HG02943 (cell line): ENCODE measurements around the gene PHACTR2.

Experiments
- ATAC-seq: cut with Tn5 transposase; IDR thresholded peaks from one replicate; pipeline ENCODE4 v1.9.1; 2021; ENCODE audit warnings: mild to moderate bottlenecking, low read depth, moderate library complexity; ENCODE audit not compliant: unreplicated experiment

The PHACTR2 gene

DNA sequence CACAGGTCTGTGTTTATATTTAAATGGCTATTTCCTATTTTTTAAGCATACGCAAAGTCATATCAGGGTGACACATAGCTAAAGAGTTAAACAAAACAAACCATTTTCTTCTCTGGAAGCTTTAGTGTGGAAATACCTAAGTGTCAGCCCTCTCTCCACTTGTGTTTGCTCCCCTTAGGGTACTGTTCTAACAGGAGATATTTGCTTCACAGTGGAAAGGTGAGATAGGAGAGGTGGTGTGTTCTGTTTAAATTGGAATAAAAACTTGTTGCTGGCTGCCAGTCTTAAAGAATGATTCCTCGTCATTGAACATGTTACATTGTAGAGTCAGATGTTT lies 18.9 kb downstream of the PHACTR2 start:
- no peak for ATAC-seq

DNA sequence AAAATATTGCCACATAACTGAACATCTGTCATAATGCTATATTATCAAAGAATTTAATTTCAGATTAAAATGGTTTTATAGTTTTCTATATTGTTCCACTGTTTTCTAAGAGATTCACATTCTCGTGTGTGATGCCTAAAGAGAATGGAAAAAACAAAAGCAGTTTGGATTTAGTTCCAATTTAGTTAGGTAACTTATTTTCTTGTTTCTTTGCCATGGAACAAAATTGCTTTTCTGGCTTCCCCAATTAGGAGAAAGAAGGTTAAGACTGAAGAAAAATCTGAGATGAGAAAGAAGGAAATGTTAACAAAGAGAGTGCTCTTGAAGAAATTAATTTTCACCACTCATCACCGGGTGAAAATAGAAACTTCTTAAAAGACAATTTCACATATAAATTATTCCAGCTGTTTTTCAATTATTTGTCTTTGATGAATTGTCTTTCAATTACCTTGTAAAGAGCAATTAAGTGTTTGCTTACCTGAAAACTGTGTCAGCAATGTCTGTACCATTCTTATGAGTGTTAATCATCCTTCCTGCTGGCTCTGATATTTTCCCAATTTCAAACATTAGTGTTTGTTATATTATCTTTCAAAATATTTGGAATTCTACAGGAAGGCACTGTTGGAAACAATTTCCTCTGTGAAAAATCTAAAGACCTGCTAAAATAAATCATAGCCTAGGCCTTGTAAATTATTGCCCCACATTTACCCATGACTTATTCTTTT lies 19.5 kb downstream of the PHACTR2 start:
- no peak for ATAC-seq

DNA sequence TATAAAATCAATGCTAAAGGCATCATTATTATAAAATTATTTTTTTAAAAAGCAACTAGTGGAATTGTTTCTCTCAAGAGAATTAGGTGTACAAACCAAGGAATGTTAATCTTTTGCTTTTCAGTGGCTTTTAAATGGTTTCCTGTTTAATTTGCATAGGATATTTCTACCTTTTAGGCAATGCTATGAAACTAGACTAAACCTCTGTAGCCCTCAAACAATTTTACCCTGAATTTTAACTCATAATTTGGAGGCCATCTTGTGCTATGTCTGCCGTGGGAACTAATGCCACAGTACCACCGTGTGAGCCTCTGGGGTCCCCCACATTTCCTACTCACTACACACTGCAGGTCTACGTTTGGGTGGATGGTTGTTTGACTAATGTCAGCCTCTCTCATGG lies 20.6 kb downstream of the PHACTR2 start:
- ATAC-seq = no peak

DNA sequence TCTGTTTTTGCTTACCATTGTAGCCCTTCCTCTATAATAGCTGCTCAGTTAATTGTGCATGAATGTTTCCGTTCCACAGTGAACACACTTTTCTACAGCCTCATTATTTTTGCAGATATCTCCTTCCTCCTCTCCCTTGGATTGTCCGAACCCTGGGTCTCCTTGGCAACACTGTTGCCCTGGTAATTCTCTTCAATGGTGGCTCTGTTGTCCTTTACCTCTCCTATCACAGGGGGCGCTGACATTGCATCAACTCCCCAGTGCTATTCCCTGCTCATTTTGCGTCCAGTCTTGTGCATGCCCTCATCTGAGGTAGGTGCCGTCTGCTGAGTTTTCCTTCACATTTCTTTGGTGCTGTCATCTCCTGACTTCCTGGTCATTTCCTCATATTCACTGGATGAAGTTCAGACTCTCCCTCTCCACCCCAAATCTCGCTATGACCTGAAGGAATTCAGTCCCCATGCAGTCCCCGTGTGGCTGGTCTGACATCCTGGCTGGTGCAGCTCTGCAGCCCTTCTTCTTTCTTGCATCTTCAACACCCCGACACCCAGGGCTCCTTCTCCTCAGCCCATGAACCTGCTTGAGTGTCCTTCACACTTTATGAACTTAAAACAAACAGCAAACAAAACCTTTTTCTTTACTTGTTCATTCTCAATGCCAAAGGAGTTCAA lies 21.1 kb downstream of the PHACTR2 start:
- ATAC-seq = no peak

DNA sequence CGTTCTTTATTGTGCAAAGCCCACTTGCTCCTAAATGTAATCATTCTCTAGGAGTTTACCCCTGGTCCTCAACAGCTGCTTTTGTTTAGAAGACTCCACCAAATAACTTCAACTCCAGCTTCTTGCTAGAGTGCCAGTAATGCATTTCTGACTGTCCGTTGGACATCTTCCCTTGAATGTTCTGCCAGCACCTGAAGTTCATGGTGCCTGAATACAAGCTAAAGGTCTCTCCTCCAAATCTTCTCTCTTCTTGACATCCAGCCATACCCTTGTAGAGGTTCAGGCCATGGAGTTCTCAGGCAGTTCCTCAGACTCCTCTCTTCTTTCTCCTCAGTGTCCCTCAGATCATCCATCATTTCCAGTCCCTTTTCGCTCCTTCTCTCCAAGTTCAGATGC lies 21.7 kb downstream of the PHACTR2 start:
- no peak for ATAC-seq

DNA sequence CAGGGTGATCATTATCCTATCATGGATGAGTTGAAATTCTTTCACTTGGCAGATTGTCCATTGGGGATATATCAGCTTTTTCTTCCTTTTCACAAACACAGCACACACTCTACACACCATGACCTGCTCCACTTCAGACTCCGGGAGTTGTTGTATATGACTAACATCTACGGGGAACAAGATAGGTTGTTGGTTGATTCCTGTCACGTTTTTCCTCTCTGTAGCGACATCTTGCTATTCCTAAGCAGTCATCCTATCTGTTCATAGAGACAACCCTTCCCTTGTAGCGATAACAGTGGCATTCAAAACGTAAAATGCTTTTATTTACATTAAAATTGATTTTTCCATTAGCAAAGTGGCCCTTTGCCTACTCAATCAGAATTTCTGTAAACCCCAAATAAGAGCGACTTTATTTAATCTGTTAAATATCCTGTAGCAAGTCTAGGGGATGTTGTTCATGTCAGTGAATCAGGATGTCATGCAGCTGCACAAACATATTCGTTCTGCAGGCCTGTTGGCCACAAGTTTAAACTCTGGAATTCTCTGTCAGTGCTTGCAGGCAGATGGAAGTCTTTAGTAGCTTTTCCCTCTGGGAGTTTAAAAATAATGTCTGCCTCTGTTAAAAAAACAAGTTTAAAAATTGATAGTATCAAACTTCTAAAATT lies 23.1 kb downstream of the PHACTR2 start:
- ATAC-seq = no peak

DNA sequence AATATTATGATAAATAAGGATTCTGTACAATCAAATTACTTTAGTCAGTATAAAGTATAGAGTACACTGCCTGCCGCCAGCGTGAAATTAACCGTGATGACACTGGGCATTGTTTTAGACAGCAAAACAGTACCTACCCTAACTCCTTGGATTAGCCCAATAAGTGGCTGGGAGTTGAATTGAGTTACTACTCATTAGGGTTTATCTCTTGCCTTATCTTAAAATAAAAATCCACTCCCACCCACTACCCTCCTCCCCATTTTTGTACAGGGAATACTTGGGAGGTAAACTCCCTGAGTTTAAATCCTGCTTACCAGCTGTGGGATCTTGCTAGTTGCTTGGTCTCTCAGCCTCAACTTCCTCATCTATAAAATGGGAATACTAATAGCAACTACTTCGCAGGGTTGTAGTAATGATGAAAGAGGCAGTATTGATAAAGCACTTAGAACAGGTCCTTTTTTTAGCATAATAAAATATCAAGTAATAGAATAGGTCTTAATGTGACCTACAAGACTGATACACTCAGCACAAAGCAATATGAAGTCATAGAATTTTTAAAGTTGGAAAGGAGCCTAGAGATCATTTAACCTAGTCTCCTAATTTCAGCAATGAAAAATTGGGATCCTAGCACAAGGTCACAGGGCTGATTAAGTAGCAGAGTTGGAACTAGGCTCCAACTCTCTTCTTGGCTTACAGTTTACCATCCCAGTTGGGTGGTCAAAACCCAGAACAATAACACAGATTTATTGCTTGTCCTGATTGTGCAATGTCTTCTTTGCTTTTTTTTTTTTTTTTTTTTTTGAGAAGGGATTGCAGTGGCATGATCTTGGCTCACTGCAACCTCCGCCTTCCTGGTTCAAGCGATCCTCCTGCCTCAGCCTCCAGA lies 23.8 kb downstream of the PHACTR2 start:
- ATAC-seq = no peak

DNA sequence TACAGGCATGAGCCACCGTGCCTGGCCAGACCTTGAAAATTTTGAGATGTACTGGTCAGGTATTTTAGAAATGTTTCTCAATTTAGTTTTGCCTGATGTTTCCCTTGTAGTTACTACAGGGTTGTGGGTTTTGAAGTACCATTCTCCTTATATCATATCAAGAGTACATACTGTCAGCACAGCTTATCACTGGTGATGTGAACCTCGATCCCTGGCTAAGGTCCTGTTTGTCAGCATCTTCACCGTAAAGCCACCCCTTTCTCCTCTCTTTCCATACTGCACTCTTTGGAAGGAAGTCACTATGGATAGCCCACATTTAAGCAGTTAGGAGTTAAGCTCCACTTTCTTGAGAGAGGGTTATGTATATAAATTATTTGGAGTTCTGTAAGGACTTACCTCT lies 27.8 kb downstream of the PHACTR2 start:
- no peak for ATAC-seq

DNA sequence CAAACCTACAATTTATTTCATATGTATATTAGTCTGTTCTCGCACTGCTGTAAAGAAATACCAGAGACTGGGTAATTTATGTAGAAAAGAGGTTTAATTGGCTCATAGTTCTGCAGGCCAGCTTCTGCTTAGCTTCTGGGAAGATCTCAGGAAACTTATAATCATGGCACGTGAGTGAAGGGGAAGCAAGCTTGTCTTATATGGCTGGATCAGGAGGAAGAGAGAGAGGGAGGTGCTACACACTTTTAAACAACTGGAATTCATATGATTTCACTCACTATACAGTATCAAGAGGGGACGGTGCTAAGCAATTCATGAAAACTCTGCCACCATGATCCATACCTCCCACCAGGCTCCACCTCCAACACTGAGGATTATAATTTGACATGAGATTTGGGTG lies 29.9 kb downstream of the PHACTR2 start:
- ATAC-seq = no peak

DNA sequence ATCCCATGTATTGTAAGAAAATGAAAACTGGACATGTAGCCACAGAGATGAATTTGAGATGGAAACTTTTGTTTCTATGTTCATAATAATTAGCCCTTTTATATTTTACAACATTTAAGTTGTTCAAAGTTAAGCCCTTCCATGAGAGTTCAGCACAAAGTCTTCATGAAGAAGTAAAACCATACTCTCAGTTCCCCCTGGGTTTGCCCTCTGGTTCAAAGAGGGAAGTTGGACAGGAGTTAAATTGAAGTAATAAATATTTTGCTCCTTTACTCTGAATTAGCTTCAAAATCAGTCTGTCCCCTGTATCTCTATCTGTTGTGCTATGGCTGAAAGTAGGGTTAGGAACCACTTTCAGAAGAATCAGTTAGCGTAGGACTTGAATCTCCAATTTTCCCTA lies 31.1 kb downstream of the PHACTR2 start:
- ATAC-seq = no peak

DNA sequence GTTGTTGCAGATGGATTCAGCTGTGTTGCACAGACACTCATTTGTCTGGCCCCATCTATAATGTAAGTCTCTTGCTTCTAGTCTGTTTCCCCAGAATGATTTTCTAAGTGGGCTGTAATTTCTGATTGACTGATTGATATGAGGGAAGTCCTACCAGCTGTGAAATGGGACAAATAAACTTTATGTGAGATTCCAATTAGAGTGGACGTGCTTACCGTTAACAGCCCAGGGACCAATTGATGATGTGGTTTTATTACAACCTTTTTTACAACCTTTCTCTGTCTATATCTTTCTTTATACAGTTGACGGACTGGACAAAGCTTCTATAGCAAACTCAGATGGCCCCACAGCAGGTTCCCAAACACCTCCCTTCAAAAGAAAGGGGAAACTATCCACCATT lies 33.9 kb downstream of the PHACTR2 start:
- no peak for ATAC-seq

DNA sequence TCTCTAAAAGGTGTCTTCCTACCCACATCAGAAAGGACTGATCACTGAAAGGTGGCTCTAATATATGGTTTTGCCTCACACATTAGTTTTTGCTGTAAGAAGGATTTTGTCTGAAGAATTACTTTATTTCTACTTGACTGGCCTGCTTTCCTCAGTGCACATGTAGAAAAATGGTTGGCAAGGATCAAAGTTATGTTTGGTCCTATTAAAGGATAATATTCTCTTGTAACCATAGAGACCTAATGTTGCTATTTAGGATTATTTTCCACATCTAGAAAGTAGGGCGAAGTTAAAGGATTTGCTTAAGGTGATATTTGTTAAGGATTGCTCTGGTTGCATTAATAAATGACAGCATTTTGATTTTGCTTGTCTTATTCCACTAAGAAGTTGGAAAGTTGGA lies 40.7 kb downstream of the PHACTR2 start:
- ATAC-seq = no peak

DNA sequence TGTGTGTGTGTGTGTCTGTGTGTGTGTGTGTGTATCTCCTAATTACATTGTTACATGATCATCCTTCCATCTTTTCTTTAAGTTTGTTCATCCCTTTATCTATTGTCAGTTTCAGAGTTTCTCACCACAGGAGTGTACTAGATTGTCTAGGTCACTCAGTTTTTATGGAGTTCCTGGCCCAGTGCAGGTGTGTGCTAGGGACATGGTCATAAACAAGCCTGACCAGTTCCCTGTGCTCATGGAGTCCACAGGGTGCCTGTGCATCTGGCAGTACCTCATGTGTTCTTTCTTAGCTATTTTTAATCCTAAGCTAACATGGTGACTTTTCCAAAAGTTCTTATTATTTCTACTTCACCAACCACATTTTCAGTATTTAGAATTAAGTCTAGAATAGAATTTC lies 43.9 kb downstream of the PHACTR2 start:
- ATAC-seq = no peak

DNA sequence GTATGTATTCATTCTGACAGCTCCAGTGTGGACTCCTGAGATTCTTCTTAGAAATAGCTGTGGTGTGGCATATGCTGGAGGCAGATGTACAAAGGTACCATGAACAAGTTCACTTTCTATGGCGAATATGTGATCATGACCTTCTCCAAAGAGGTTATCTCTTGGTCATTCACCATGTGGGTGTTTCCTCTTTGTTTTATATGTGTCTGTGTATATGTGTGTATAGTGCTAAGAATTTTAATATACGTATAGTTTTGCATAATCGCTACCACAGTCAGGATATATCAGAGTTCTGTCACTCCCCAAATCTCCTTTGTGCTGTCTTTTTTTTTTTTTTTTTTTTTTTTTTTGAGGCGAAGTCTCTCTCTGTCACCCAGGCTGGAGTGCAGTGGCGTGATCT lies 47.1 kb downstream of the PHACTR2 start:
- ATAC-seq = no peak

DNA sequence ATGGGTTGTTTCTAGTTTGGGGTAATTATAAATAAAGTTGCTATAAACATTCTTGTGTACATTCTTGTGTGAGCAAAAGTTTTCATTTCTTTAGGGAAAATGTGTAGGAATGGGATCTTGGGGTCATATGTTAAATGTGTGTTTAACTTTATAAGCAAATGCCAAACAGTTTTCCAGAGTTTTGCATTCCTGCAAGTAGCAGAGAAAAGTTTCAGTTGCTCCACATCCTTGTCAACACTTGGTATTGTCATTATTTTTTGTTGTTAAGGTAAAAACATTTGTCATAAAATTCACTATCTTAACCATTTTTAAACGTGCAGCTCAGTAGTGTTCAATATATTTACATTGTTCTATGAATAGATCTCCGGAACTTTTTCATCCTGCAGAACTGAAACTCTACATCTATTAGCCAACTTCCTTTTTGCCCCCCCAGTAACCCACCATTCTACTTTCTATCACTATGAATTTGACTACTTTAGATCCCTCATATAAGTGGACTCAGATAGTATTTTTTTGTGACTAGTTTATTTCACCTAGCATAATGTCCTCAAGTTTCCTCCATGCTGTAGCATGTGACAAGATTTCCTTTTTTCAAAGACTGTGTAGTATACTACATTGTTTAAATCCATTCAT lies 48.4 kb downstream of the PHACTR2 start:
- no peak for ATAC-seq

DNA sequence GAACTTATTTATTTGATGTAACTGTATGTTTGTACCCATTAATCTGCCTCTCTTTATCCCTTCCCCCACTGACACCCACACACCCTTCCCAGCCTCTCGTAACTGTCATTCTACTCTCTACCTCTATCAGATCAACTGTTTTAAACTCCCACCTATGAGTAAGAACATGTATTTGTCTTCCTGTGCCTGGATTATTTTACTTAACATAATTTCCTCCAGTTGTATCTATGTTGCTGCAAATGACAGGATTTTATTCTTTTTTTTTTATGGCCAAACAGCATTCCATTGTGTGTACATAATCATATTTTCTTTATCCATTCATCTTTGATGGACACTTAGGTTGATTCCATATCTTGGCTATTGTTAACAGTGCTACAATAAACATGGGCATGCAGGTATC lies 49.3 kb downstream of the PHACTR2 start:
- no peak for ATAC-seq

DNA sequence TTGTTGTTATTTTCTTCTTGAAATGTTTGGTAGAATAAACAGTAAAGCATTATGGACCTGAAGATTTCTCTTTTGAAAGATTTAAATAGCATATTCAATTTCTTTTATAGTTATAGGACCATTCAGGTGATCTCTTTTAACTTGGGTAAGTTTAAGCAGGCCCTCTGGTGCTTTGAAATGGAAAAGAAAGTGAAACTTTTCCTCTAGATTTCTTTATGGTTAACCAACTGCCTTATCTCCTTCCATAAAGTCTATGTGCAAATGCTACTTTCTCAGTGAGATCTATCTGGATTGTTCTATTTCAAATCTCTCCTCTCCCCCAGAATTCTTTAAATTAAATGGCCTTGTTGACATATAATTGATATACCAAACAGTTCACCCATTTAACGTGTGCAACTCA lies 54.0 kb downstream of the PHACTR2 start:
- no peak for ATAC-seq

DNA sequence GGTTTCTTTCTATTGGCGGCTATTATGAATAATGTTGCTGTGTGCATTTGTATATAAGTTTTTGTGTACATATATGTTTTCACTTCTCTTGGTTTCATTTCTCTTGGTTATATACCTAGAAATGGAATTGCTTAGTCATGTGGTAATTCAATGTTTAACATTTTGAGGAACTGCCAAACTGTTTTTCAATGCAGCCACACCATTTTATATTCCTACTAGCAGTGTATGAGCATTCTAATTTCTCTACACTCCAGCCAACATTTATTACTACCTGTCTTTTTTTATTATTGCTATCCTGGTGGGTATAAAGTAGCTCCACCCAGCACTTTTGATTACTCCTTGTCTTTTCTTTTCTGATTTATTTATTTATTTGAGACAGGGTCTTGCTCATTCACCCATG lies 54.8 kb downstream of the PHACTR2 start:
- ATAC-seq = no peak

DNA sequence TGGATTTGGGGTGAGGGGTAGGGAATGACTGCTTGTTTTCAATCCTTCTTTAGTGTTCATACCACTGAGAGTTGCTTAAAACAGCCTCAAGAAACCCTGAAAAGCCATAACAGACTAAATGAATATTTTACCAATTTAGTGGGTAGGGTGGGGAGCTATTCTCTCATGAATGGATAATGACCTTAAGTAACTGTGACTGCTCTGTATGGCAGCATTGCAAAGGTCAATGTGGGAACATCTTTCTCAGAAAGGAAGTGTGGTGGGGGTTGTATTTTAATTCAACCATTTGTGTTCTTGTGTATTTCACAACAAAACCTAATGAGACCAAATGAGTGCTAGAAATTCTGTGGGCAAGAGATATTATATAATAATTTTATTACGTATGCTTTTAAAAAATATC lies 55.7 kb downstream of the PHACTR2 start:
- ATAC-seq = no peak

DNA sequence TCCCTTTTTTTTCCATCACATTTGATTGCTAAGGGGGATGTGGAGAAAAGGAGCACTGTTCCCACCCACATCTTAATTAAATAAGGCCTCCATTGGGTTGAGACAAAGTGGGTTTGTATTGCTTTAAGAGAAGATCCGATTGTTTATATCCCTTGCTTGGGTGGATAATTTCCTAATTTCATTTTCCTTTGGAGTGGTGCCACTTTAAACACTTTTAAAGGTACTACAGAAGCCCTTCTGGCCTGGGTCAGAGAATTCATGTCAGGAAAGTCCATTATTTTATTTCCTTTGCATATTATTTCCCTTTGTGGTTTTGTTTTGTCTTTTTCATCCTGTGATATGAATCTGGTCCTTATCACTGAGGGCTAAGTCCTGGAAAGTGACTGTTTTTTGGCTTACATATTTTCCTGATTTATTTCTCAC lies 56.9 kb downstream of the PHACTR2 start:
- no peak for ATAC-seq
